ENCODE measurements around the gene MRRF.

Gene MRRF

GRCh38 chr9:122332644-122333043 lies 68.0 kb downstream of the MRRF start:
- no peaks in the 10 kb centered on the region for H3K36me3 Mint-ChIP-seq (ENCODE audit: low read depth)
- H3K27me3 Mint-ChIP-seq (ENCODE audit: low read depth, poor library complexity), result peaks cover 18% of the 10 kb centered on the region
- no peak for TF ChIP-seq CTCF (IDR thresholded peaks at IDR 0.05)
- peak overlapping the region; percentile 79 for H3K27ac Mint-ChIP-seq
- no peak overlapping the region for H3K4me3 Mint-ChIP-seq
- peaks cover 15% of the 10 kb centered on the region for H3K4me1 Mint-ChIP-seq
- no peaks in the 10 kb centered on the region for H3K9me3 Mint-ChIP-seq
- DNase-seq, result no peak

GRCh38 chr9:122333169-122333808 lies 68.6 kb downstream of the MRRF start:
- peaks cover 21% of the 10 kb centered on the region for H3K4me1 Mint-ChIP-seq
- no peak for TF ChIP-seq CTCF (IDR thresholded peaks at IDR 0.05)
- peaks cover 25% of the 10 kb centered on the region for H3K27me3 Mint-ChIP-seq (ENCODE audit: low read depth, poor library complexity)
- H3K4me3 Mint-ChIP-seq, result no peak overlapping the region
- no peaks in the 10 kb centered on the region for H3K9me3 Mint-ChIP-seq
- no peak for DNase-seq
- H3K27ac Mint-ChIP-seq, result no peak overlapping the region
- no peaks in the 10 kb centered on the region for H3K36me3 Mint-ChIP-seq (ENCODE audit: low read depth)

GRCh38 chr9:122334916-122335315 lies 70.2 kb downstream of the MRRF start:
- Mint-ChIP-seq H3K9me3 (no peaks in the 10 kb centered on the region), H3K4me3 (no peak overlapping the region), H3K4me1 (peaks cover 28% of the 10 kb centered on the region), H3K36me3 (ENCODE audit: low read depth) (no peaks in the 10 kb centered on the region), H3K27me3 (ENCODE audit: low read depth, poor library complexity) (peaks cover 41% of the 10 kb centered on the region), H3K27ac (no peak overlapping the region)
- no peak for DNase-seq
- TF ChIP-seq CTCF (IDR thresholded peaks at IDR 0.05), result no peak

- H3K4me1 Mint-ChIP-seq, result peaks cover 22% of the 10 kb centered on the region
- no peak overlapping the region for H3K4me3 Mint-ChIP-seq
- no peaks in the 10 kb centered on the region for H3K9me3 Mint-ChIP-seq
- no peak overlapping the region for H3K27ac Mint-ChIP-seq
- no peak for DNase-seq
- no peaks in the 10 kb centered on the region for H3K36me3 Mint-ChIP-seq (ENCODE audit: low read depth)
- H3K27me3 Mint-ChIP-seq (ENCODE audit: low read depth, poor library complexity), result peaks cover 52% of the 10 kb centered on the region
- TF ChIP-seq CTCF (IDR thresholded peaks at IDR 0.05), result no peak
Observed at GRCh38 chr9:122336189-122336588, 71.5 kb downstream of the MRRF start.

GRCh38 chr9:122336866-122337555 lies 72.3 kb downstream of the MRRF start:
- Mint-ChIP-seq H3K4me1 (peaks cover 15% of the 10 kb centered on the region), H3K4me3 (peak overlapping the region; percentile 39), H3K27me3 (ENCODE audit: low read depth, poor library complexity) (peaks cover 50% of the 10 kb centered on the region), H3K27ac (no peak overlapping the region), H3K36me3 (ENCODE audit: low read depth) (no peaks in the 10 kb centered on the region), H3K9me3 (no peaks in the 10 kb centered on the region)
- no peak for DNase-seq
- TF ChIP-seq CTCF (IDR thresholded peaks at IDR 0.05), result no peak

GRCh38 chr9:122337556-122337929 lies 72.9 kb downstream of the MRRF start:
- no peak for TF ChIP-seq CTCF (IDR thresholded peaks at IDR 0.05)
- DNase-seq, result no peak
- H3K9me3 Mint-ChIP-seq, result no peaks in the 10 kb centered on the region
- H3K4me3 Mint-ChIP-seq, result no peak overlapping the region
- H3K36me3 Mint-ChIP-seq (ENCODE audit: low read depth), result no peaks in the 10 kb centered on the region
- peaks cover 15% of the 10 kb centered on the region for H3K4me1 Mint-ChIP-seq
- H3K27ac Mint-ChIP-seq, result no peak overlapping the region
- H3K27me3 Mint-ChIP-seq (ENCODE audit: low read depth, poor library complexity), result peaks cover 55% of the 10 kb centered on the region

Data from nephron progenitor cell (in vitro differentiated cells).